Prostate gland (tissue), 2 donors: ENCODE measurements around the gene MAML3. TPM values are rescaled to one million over a fixed set of nuclear protein-coding genes. Genes with fewer than 3 reads are reported as not detected.
A peak's percentile ranks its signal among the peaks of the same experiment; 100 is the strongest.

ENCODE experiments used
- DNase-seq: peaks from one replicate; pipeline ENCODE4 v3.0.0-alpha.2; 2019; ENCODE audit warnings: low spot score
- H3K27ac ChIP-seq, 2 donors: fragments of 200-600 bp; sonication (generic); 2 replicates each; pipeline ENCODE4 v1.5.1; 2017 to 2019
- H3K27me3 ChIP-seq: fragments of 200-600 bp; sonication (generic); replicated peaks from 2 replicates; pipeline ENCODE4 v1.5.1; 2019; ENCODE audit not compliant: insufficient read depth
- H3K36me3 ChIP-seq, 2 donors: fragments of 200-600 bp; sonication (generic); 1 replicate in 1 of 2; 2 replicates in 1 of 2; pipeline versions ENCODE4 v1.5.1 to v1.8.1; 2017 to 2019
- H3K4me1 ChIP-seq: fragments of 200-600 bp; sonication (generic); replicated peaks from 2 replicates; pipeline ENCODE4 v1.5.1; 2019
- H3K4me3 ChIP-seq, 2 donors: fragments of 200-600 bp; sonication (generic); 2 replicates each; pipeline ENCODE4 v1.5.1; 2017 to 2019
- H3K9me3 ChIP-seq: fragments of 200-600 bp; sonication (generic); 2 replicates; pipeline ENCODE4 v1.5.1; 2017
- POLR2A ChIP-seq: fragments of 450-650 bp; IDR thresholded peaks from one replicate; pipeline ENCODE4 v1.6.1; 2016; ENCODE audit warnings: antibody characterized with exemption, mild to moderate bottlenecking
- POLR2AphosphoS5 ChIP-seq: sonication (generic); formaldehyde crosslinking; IDR thresholded peaks from one replicate; pipeline ENCODE4 v1.6.1; 2017; ENCODE audit warnings: antibody characterized with exemption
- WGBS: methylation state at CpG from one replicate; pipeline ENCODE4 v1.1.5; 2018; 5-methylcytosine and 5-hydroxymethylcytosine counted together
- intact Hi-C: fragments of 100-400 bp; cut with DNase I; formaldehyde crosslinking; loops from one replicate; pipeline ENCODE4 v1.14.2; 2022
- total RNA-seq, 2 donors: library from RNA; depleted of rRNA; stranded (reverse); fragments of >200 nt; gene quantifications; one replicate each; pipeline ENCODE4 v1.1.0, GENCODE V29; 2016
- TF ChIP-seq, protein P1 (sequence below), 4 experiments: fragments of 200-600 bp in 2 of 4; fragments of 450-650 bp in 2 of 4; sonication (generic) in 2 of 4; IDR thresholded peaks; 1 replicate in 3 of 4; 2 replicates in 1 of 4; pipeline ENCODE4 v1.5.1; 2016 to 2019; ENCODE audit warnings: antibody characterized with exemption in 4 of 4, mild to moderate bottlenecking in 2 of 4, moderate library complexity in 2 of 4

The MAML3 gene
- total RNA-seq, 2 donors from 2014 or later: 15.0 to 30.6 TPM

- no peak overlapping the region for H3K4me3 ChIP-seq
- no peaks in the 10 kb centered on the region for H3K9me3 ChIP-seq
- no peaks in the 10 kb centered on the region for H3K27me3 ChIP-seq
- H3K4me1 ChIP-seq: no peaks in the 10 kb centered on the region
- intact Hi-C loops: loop anchor here (5.0 kb wide), 1 partner anchor 77 kb away; no protein-coding TSS in a partner anchor
- DNase-seq: no peak
- no peaks in the 10 kb centered on the region for H3K36me3 ChIP-seq
- 92% methylated on average over 2 of the region's 2 CpGs for WGBS
- no peak overlapping the region for H3K27ac ChIP-seq
- TF ChIP-seq, protein P1, sequence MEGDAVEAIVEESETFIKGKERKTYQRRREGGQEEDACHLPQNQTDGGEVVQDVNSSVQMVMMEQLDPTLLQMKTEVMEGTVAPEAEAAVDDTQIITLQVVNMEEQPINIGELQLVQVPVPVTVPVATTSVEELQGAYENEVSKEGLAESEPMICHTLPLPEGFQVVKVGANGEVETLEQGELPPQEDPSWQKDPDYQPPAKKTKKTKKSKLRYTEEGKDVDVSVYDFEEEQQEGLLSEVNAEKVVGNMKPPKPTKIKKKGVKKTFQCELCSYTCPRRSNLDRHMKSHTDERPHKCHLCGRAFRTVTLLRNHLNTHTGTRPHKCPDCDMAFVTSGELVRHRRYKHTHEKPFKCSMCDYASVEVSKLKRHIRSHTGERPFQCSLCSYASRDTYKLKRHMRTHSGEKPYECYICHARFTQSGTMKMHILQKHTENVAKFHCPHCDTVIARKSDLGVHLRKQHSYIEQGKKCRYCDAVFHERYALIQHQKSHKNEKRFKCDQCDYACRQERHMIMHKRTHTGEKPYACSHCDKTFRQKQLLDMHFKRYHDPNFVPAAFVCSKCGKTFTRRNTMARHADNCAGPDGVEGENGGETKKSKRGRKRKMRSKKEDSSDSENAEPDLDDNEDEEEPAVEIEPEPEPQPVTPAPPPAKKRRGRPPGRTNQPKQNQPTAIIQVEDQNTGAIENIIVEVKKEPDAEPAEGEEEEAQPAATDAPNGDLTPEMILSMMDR (IDR thresholded peaks at IDR 0.05): no peak
- TF ChIP-seq POLR2AphosphoS5: no peak
- TF ChIP-seq POLR2A: no peak
These were observed 334.9 kb downstream of the MAML3 start for GRCh38 chr4:139819082-139819481.

- DNase-seq: no peak
- Histone ChIP-seq H3K4me3 (no peak overlapping the region), H3K9me3 (no peaks in the 10 kb centered on the region), H3K27ac (no peak overlapping the region), H3K36me3 (no peaks in the 10 kb centered on the region), H3K4me1 (no peaks in the 10 kb centered on the region), H3K27me3 (no peaks in the 10 kb centered on the region)
- 72% methylated on average over 6 of the region's 6 CpGs for WGBS
- TF ChIP-seq POLR2AphosphoS5: peak; percentile 9
- no peak for TF ChIP-seq POLR2A
- TF ChIP-seq, protein P1 (IDR thresholded peaks at IDR 0.05): no peak
- intact Hi-C loops: loop anchor here (5.0 kb wide), 1 partner anchor 76 kb away; no protein-coding TSS in a partner anchor
These were observed 336.1 kb downstream of the MAML3 start for GRCh38 chr4:139817657-139818452.

DNA sequence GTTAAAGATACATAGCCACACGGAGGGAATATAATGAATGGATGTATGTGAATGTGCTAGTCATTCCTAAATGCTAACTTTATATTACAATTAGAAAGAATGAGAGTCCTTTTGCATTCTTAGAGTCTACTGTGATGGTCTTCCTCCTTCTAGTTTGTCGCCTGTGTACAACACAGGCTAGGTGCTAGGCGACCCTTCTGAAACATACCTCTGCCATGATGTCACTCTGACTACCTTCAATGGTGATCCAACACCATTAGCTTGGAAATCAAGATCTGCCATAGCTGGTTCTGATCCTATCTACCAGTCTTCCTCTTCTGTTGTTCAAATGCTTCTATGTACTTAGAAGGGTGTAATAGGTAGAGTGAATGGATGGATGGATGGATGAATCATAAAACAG is 337.1 kb downstream of the MAML3 start:
- intact Hi-C loops: loop anchor here (5.0 kb wide), 1 partner anchor 75 kb away; no protein-coding TSS in a partner anchor
- H3K4me3 ChIP-seq: no peak overlapping the region
- 98% methylated on average over 3 of the region's 3 CpGs for WGBS
- H3K9me3 ChIP-seq: no peaks in the 10 kb centered on the region
- H3K27me3 ChIP-seq: no peaks in the 10 kb centered on the region
- H3K4me1 ChIP-seq: no peaks in the 10 kb centered on the region
- no peak for DNase-seq
- H3K36me3 ChIP-seq: no peaks in the 10 kb centered on the region
- no peak overlapping the region for H3K27ac ChIP-seq
- TF ChIP-seq, protein P1 (IDR thresholded peaks at IDR 0.05): no peak
- no peak for TF ChIP-seq POLR2A
- no peak for TF ChIP-seq POLR2AphosphoS5

- Histone ChIP-seq H3K4me3 (peak overlapping the region; percentile 1 to 2), H3K36me3 (no peaks in the 10 kb centered on the region), H3K27me3 (no peaks in the 10 kb centered on the region), H3K9me3 (no peaks in the 10 kb centered on the region), H3K4me1 (no peaks in the 10 kb centered on the region), H3K27ac (peak overlapping the region in 1 of 2 donors; percentile 14)
- WGBS: 36% methylated on average over 24 of the region's 24 CpGs
- intact Hi-C loops: loop anchor here (5.0 kb wide), 1 partner anchor 74 kb away; no protein-coding TSS in a partner anchor
- TF ChIP-seq POLR2AphosphoS5: no peak
- no peak for TF ChIP-seq POLR2A
- TF ChIP-seq, protein P1 (IDR thresholded peaks at IDR 0.05): no peak
- no peak for DNase-seq
These were observed 338.0 kb downstream of the MAML3 start for GRCh38 chr4:139815778-139816601.
